GM12891 (cell line): ENCODE results near the gene TSR3.

Experiments
- POLR2A ChIP-seq: IDR thresholded peaks from 2 replicates; pipeline ENCODE4 v1.6.1; 2011; ENCODE audit warnings: low read depth, low read length, control low read depth
- POLR2AphosphoS5 ChIP-seq: IDR thresholded peaks from 2 replicates; pipeline ENCODE4 v1.6.1; 2011; ENCODE audit warnings: low read depth, low read length, control low read depth
- POU2F2 ChIP-seq: IDR thresholded peaks from 2 replicates; pipeline ENCODE4 v1.6.1; 2011; ENCODE audit warnings: low read depth, mild to moderate bottlenecking, control low read depth, low read length, moderate library complexity
- SPI1 ChIP-seq: IDR thresholded peaks from 2 replicates; pipeline ENCODE4 v1.6.1; 2011; ENCODE audit warnings: low read depth, low read length, control low read depth
- TAF1 ChIP-seq: IDR thresholded peaks from 2 replicates; pipeline ENCODE4 v1.6.1; 2011; ENCODE audit warnings: low read depth, low read length, control low read depth

GRCh38 chr16:1351215-1351581 is 480 bp downstream of the TSR3 start:
- no peak for TF ChIP-seq TAF1
- no peak for TF ChIP-seq POLR2A
- TF ChIP-seq POLR2AphosphoS5: no peak
- no peak for TF ChIP-seq POU2F2
- no peak for TF ChIP-seq SPI1
